SH-SY5Y (cell line): ENCODE results near the gene LRRC18.

Experiments
- GATA2 ChIP-seq: IDR thresholded peaks from 2 replicates; pipeline ENCODE4 v1.6.1; 2011; ENCODE audit warnings: mild to moderate bottlenecking, low read depth, low read length
- GATA3 ChIP-seq: IDR thresholded peaks from 2 replicates; pipeline ENCODE4 v1.6.1; 2011; ENCODE audit warnings: low read depth, mild to moderate bottlenecking, low read length, moderate library complexity

DNA sequence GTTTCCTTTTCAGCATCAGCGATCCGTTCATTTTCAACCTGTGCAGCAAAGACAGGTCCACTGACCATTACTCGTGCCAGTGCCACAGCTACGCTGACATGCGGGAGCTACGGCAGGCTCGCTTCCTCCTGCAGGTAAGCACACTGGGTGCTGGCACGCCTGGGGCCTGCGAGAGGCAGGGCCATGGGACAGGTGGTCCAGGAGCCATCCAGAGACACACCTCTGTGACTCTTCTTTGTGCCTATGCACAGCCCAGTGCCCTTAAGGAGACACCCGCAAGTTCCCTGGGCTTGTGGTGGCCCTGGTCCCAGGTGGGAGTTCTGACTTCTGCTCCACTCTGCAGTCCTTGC, 42.2 kb downstream of the LRRC18 start:
- TF ChIP-seq GATA2 (no peak), GATA3 (no peak)
